Measurements from ENCODE around the gene COBLL1. TPM values are rescaled to one million over a fixed set of nuclear protein-coding genes. Genes with fewer than 3 reads are reported as not detected.

COBLL1 gene
- total RNA-seq, 1 experiment from 2014 or later, result 8.3 TPM

- no peak for DNase-seq (ENCODE audit: low read depth)
Observed at GRCh38 chr2:164717000-164717803, 124.4 kb downstream of the COBLL1 start.

- DNase-seq (ENCODE audit: low read depth), result no peak
Observed at GRCh38 chr2:164714471-164714870, 127.2 kb downstream of the COBLL1 start.

GRCh38 chr2:164711766-164712138 lies 129.9 kb downstream of the COBLL1 start:
- DNase-seq (ENCODE audit: low read depth), result no peak

- DNase-seq (ENCODE audit: low read depth), result no peak
Observed at GRCh38 chr2:164710837-164711765, 130.5 kb downstream of the COBLL1 start.

GRCh38 chr2:164710252-164710836 lies 131.3 kb downstream of the COBLL1 start:
- peak; percentile 32 for DNase-seq (ENCODE audit: low read depth)

- DNase-seq (ENCODE audit: low read depth), result peak; percentile 93
Observed at GRCh38 chr2:164706522-164706921, 135.1 kb downstream of the COBLL1 start.

- DNase-seq (ENCODE audit: low read depth), result no peak
Observed at GRCh38 chr2:164705412-164706167, 136.0 kb downstream of the COBLL1 start.

- DNase-seq (ENCODE audit: low read depth), result no peak
Observed at GRCh38 chr2:164703915-164704706, 137.5 kb downstream of the COBLL1 start.

GRCh38 chr2:164701565-164701964 lies 140.1 kb downstream of the COBLL1 start:
- no peak for DNase-seq (ENCODE audit: low read depth)

GRCh38 chr2:164700390-164700789 lies 141.2 kb downstream of the COBLL1 start:
- DNase-seq (ENCODE audit: low read depth), result no peak

GRCh38 chr2:164697688-164698461 lies 143.7 kb downstream of the COBLL1 start:
- DNase-seq (ENCODE audit: low read depth), result no peak

GRCh38 chr2:164696634-164697033 lies 145.0 kb downstream of the COBLL1 start:
- DNase-seq (ENCODE audit: low read depth), result no peak

- DNase-seq (ENCODE audit: low read depth), result no peak
Observed at GRCh38 chr2:164694275-164694695, 147.3 kb downstream of the COBLL1 start.

- no peak for DNase-seq (ENCODE audit: low read depth)
Observed at GRCh38 chr2:164693834-164694233, 147.8 kb downstream of the COBLL1 start.

GRCh38 chr2:164693390-164693789 lies 148.2 kb downstream of the COBLL1 start:
- DNase-seq (ENCODE audit: low read depth), result no peak

- no peak for DNase-seq (ENCODE audit: low read depth)
Observed at GRCh38 chr2:164692958-164693357, 148.7 kb downstream of the COBLL1 start.

- no peak for DNase-seq (ENCODE audit: low read depth)
Observed at GRCh38 chr2:164692114-164692513, 149.5 kb downstream of the COBLL1 start.

GRCh38 chr2:164691346-164691887 lies 150.2 kb downstream of the COBLL1 start:
- DNase-seq (ENCODE audit: low read depth), result no peak

- no peak for DNase-seq (ENCODE audit: low read depth)
Observed at GRCh38 chr2:164690361-164690760, 151.3 kb downstream of the COBLL1 start.
